ENCODE data around the gene YAP1.

Gene YAP1

GRCh38 chr11:102109896-102110760, at the start of gene YAP1:
YAP1 (plus strand) TSS chr11:102110447; CDS start chr11:102110849, 402 bp downstream.
- peak; percentile 82 for DNase-seq (ENCODE audit: insufficient read length, low spot score)
- no peak for FAIRE-seq

DNA sequence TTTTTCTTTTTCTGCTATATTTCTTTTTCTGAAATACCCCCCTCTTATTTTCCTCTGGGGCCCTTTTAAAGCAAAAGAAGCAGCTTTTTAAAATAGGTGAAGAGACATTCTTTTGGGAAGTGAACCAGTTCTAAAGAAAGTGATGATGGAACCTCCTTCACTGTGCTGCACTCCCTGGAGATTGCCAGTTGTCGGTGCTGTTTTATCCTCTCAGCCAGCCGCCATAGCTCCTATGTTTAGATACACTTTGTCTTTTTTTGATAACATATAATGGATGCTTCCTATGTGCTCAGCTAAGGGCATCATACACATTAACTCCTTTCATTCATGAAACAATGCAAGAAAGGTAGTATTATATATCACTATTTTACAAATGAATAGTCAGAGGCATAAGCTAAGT, 49.0 kb upstream of the YAP1 start:
- DNase-seq (ENCODE audit: insufficient read length, low spot score) (no peak), FAIRE-seq (no peak)

DNA sequence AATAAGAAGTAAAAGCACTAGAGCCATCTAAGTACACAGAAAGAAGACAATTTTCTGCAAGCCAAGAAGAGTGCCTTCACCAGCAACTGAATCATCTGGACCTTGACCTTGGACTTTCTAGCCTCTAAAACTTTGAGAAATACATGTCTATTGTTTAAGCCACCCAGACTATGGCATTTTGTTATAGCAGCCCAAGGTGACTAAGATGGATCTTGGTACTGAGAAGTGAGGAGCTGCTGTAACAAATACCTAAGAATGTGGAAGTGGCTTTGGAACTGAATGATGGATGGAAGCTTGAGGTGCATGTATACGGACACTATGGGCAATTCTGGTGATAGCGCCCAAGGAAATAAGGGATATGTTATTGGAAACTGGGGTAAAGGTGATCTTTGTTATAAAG, 48.1 kb upstream of the YAP1 start:
- FAIRE-seq (no peak), DNase-seq (ENCODE audit: insufficient read length, low spot score) (no peak)

DNA sequence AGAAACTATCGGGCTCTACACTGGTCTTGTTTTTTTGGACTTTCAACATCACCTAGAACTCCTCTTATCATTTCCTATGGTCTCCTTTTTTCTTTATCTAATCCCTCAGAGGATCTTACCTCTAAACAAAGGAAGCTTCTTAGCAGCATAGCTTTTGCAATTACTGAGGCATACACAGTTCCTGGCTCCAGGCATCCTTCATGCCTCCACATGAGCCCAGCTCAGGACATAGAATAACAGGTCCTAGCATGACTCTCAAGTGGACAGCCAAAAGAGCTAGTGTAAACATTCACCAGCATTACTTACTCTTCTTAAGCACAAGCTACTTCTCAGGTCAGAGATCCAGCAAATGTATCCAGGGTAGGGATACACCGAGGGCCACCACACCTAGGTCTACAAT, 45.9 kb upstream of the YAP1 start:
- FAIRE-seq: peak; percentile 62
- DNase-seq (ENCODE audit: insufficient read length, low spot score): no peak

DNA sequence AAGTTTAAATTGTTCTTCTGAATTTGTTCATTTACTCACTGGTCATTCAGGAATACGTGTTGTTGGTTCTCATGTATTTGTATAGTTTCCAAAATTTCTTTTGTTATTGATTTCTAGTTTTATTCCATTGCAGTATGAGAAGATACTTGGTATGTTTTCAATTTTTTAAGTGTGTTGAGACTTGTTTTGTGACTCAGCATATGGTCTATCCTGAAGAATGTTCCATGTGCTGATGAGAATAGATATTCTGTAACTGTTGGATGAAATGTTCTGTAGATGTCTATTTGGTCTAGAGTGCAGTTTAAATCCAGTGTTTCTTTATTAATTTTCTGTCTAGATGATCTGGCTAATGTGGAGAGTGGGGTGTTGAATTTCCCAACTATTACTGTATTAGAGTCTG, 39.5 kb upstream of the YAP1 start:
- DNase-seq (ENCODE audit: insufficient read length, low spot score): no peak
- no peak for FAIRE-seq

- no peak for DNase-seq (ENCODE audit: insufficient read length, low spot score)
- no peak for FAIRE-seq
Measured at GRCh38 chr11:102071497-102072472, 38.5 kb upstream of the YAP1 start.

DNA sequence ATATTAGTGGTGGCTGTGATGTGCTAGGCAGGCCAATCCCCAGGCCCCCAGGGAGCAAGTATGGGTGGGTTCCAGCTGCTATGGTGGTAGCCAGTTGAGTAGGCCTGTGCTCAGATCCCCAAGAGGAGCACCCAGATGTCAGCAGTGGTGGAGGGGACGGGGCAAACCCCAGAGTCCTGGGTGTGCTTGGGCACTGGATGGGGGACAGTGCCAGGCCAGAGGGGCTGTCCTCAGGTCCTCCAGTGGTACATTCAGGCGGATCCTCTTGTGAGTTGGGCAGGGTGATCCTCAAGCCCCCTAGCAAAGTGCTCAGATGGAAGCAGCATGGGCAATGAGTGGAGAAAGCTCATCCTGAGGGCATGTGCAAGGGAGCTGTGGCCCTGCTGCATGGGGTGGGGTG, 37.0 kb upstream of the YAP1 start:
- DNase-seq (ENCODE audit: insufficient read length, low spot score) (no peak), FAIRE-seq (peak; percentile 16)

GRCh38 chr11:102079625-102080024, 30.6 kb upstream of the YAP1 start:
- DNase-seq (ENCODE audit: insufficient read length, low spot score) (no peak), FAIRE-seq (no peak)

DNA sequence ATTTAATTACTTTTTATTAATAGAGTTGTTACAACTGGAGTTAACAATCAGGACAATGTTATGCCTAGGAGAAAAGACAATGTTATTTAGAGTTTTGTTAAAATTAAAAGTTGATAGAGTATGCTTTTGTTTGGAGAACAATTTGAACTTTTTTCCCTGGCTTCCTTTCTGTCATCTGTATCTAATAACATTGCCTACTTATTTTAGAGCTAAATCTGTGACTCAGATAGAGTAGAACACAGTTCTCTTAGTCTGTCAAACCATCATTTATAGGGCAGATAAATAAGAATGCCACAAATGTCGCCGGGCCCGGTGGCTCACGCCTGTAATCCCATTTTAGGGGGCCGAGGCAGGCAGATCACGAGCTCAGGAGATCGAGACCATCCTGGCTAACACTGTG, 28.9 kb upstream of the YAP1 start:
- DNase-seq (ENCODE audit: insufficient read length, low spot score): no peak
- FAIRE-seq: no peak

- FAIRE-seq: peak; percentile 33
- DNase-seq (ENCODE audit: insufficient read length, low spot score): no peak
Measured at GRCh38 chr11:102085864-102086551, 24.2 kb upstream of the YAP1 start.

DNA sequence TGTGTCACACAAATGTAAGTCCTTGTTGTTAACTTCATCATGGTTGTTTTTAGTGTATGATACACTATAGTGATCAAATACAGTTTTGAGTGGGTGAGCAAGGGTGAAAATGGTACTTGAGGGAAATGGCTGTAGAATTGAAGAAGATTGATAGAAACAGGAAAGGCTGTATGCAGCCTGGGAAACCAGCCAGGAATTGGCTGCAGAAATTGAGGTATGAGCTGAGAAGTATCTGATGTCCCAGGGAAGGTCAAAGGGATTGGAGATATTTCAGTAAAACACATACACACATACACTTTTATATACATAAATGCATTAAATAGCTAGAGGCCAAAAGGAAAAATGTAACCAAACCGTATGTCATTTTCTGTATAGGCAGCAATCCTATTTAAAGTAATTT, 13.1 kb upstream of the YAP1 start:
- DNase-seq (ENCODE audit: insufficient read length, low spot score) (no peak), FAIRE-seq (no peak)

DNA sequence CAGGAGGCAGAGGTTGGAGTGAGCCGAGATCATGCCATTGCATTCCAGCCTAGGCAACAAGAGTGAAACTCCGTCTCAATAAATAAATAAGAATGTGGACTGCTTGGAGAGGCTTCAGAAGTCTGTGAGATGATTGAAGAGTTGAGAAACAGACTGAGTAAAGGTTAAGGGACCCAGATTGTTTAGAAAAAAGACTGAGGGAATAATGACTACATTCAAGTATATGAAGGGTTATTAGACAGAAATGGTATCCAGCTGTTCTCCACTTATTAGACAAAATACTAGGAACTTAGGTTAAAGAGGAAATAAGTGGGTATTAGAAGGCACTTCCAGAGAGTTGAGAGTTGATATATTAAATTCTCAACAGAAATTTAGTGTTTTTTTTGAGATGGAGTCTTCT, 10.5 kb upstream of the YAP1 start:
- DNase-seq (ENCODE audit: insufficient read length, low spot score) (no peak), FAIRE-seq (no peak)

DNA sequence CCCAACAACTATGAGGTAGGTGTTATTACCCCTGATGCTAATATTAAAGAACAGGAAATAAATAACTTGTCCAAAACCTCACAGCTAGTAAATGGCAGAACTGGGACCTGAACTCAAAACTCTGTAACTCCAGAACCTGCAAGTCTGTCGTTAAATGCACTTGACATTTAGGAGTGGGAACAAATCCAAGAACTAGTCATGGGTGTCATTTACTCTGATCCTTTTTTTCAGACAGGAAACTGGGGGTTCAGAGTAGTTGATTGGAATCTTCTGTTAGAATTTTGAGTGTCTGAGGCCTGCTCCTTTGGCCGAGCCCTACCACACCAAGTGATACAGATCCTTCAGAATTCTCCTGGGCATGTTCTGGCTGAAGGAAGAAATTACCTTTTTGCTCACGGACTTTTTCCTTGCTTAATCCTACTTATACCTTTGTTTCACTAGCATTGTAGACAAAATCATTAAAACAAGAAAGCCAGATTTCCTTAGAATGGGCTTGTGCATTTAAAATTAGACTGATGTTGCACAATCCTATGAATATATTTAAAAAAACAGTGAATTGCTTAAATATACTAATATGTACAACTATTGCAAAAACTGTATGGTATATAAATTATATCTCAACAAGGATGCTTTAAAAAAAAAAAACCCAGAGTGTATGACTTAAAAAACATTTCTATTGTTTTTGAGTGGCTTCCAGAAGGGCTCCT, 1.4 kb upstream of the YAP1 start:
- DNase-seq (ENCODE audit: insufficient read length, low spot score) (no peak), FAIRE-seq (no peak)

GRCh38 chr11:102110761-102111010, 439 bp downstream of the YAP1 start:
- no peak for DNase-seq (ENCODE audit: insufficient read length, low spot score)
- no peak for FAIRE-seq

DNA sequence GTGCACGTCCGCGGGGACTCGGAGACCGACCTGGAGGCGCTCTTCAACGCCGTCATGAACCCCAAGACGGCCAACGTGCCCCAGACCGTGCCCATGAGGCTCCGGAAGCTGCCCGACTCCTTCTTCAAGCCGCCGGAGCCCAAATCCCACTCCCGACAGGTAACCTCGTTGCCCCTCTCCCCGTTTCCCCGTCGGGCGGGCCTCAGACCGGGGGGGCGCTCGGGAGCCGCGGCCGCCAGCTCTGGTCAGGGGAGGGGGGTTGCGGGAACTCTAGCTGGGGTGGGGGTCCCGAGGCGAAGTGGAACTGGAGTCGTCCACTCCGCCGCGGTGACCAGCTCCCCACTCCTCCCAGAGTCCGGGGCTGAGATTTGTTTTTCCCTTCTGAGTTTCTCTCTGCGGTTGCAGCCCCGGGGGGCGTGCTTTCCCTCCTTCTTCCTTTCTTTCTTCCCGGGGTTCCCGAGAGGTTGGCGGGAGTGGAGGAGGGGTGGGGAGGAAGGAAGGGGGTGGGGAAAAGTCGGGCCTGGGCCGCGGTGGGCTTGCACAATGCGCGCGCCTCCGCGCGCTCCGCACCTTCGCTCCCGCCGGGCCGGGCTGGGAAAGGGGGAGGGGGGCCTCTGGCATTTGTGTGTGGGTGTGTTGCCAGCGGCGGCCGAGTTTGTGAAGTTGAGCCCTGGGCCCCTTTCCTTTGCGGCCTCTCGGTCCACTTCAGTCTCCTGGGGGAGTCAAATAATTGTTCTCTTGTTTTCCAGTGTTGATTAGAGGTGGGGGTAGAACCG, 952 bp downstream of the YAP1 start:
- FAIRE-seq: peak; percentile 99

DNA sequence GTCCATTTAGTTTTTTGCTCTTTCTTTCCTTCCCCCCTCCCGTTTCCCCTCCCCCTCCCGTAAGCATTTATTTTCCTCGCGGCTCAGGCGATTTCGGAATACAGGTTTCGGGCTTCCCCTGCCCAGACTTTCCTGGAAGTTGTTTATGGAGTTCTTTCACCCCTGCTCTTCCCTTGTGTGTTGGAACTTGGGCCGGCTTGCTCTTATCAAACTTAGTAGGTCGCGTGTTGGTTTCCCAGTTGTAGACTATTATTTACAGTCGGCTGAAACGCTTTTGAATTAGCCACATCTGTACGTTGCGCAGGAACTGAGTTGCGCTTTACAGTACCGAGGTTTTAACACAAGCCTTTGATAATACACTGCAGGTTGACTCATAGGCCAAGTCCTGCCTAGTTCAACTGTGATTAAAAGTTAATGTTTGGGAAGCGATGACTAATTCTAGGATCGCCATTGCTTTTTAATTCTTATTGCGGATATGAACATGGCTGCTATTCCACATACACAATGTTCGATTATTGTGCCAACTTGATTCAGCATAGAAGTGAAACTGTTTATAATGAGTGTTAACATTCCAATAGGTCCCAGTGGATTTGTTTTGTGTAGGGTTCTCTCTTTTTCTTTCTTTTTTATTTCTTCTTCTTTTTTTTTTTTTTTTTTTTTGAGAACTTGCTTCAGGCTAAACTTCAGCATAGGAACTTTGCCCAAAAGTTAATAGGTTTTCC, 1.7 kb downstream of the YAP1 start:
- peak; percentile 74 for DNase-seq (ENCODE audit: insufficient read length, low spot score)
- no peak for FAIRE-seq

More for the DNA sequence above, 952 bp downstream of the YAP1 start:
- peak; percentile 91 for DNase-seq (ENCODE audit: insufficient read length, low spot score)

DNA sequence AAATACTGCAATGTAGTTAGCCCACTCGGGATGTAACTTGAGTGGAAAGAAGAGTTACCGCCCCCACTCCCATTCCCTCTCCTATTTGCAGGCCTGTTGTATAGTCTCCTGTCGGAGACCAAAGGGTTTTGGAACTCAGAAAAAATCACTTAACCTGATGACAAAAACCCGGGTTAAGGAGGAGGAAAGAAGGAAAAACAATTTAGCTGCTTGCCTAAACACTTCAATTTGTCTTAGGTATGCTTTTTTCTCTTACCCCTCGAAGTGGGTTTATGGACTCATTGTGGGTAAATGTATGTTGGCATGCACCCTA, 2.2 kb downstream of the YAP1 start:
- DNase-seq (ENCODE audit: insufficient read length, low spot score) (no peak), FAIRE-seq (peak; percentile 85)

DNA sequence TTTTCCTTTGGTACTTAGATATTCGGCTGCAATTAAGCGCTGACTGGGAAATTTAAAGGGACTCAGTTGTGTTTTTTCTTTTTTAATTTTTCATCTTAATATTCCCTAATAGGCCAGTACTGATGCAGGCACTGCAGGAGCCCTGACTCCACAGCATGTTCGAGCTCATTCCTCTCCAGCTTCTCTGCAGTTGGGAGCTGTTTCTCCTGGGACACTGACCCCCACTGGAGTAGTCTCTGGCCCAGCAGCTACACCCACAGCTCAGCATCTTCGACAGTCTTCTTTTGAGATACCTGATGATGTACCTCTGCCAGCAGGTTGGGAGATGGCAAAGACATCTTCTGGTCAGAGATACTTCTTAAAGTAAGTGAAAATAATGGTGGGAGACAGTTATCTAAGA, 3.8 kb downstream of the YAP1 start:
- peak; percentile 97 for FAIRE-seq

GRCh38 chr11:102115557-102115956, 5.3 kb downstream of the YAP1 start:
- no peak for DNase-seq (ENCODE audit: insufficient read length, low spot score)
- peak; percentile 81 for FAIRE-seq

More for the DNA sequence above, 3.8 kb downstream of the YAP1 start:
- DNase-seq (ENCODE audit: insufficient read length, low spot score): no peak
